PC-3 (cell line): ENCODE results near the gene C3orf70.

Experiments
- CTCF ChIP-seq: fragments of 300-600 bp; sonication (generic); conservative IDR thresholded peaks from 2 replicates; pipeline ENCODE4 v1.5.1; 2017; ENCODE audit warnings: antibody characterized with exemption, low read depth, mild to moderate bottlenecking, low read length
- EZH2 ChIP-seq: fragments of 300-600 bp; sonication (generic); IDR thresholded peaks from one replicate; pipeline ENCODE4 v1.6.1; 2017; ENCODE audit warnings: antibody characterized with exemption, mild to moderate bottlenecking, low read length; ENCODE audit not compliant: unreplicated experiment

GRCh38 chr3:185051801-185052200 lies 101.1 kb downstream of the C3orf70 start:
- TF ChIP-seq CTCF (no peak), EZH2 (no peak)
